Fibroblast of mammary gland (primary cell): Measurements from ENCODE around the gene TNS1.

Experiments used
- DNase-seq: peaks from one replicate; pipeline ENCODE4 v3.0.0-alpha.2; 2010; ENCODE audit warnings: low read depth
- H3K4me3 ChIP-seq: 2 replicates; pipeline ENCODE4 v1.5.1; 2011; ENCODE audit warnings: low read depth, mild to moderate bottlenecking, low read length, moderate library complexity; ENCODE audit not compliant: control insufficient read depth
- CTCF ChIP-seq: conservative IDR thresholded peaks from 2 replicates; pipeline ENCODE4 v1.5.1; 2011; ENCODE audit warnings: low read depth, low read length, inconsistent platforms; ENCODE audit not compliant: control insufficient read depth, insufficient read depth

The TNS1 gene

GRCh38 chr2:217876253-217876570, 126.6 kb downstream of the TNS1 start:
- TF ChIP-seq CTCF = no peak
- H3K4me3 ChIP-seq = no peak overlapping the region
- DNase-seq = no peak

- DNase-seq = no peak
- H3K4me3 ChIP-seq = no peak overlapping the region
- TF ChIP-seq CTCF = no peak
Measured at GRCh38 chr2:217875556-217876252, 127.1 kb downstream of the TNS1 start.

GRCh38 chr2:217875138-217875537, 127.7 kb downstream of the TNS1 start:
- no peak overlapping the region for H3K4me3 ChIP-seq
- no peak for TF ChIP-seq CTCF
- no peak for DNase-seq

- no peak for TF ChIP-seq CTCF
- H3K4me3 ChIP-seq = no peak overlapping the region
- DNase-seq = no peak
Measured at GRCh38 chr2:217873371-217873770, 129.4 kb downstream of the TNS1 start.

GRCh38 chr2:217872319-217872718, 130.5 kb downstream of the TNS1 start:
- H3K4me3 ChIP-seq = no peak overlapping the region
- DNase-seq = no peak
- peak; percentile 2 for TF ChIP-seq CTCF

GRCh38 chr2:217870528-217871011, 132.2 kb downstream of the TNS1 start:
- H3K4me3 ChIP-seq = no peak overlapping the region
- no peak for DNase-seq
- no peak for TF ChIP-seq CTCF
